ENCODE results near the gene SUMF1.

Gene SUMF1

GRCh38 chr3:4375911-4376310, 91.2 kb downstream of the SUMF1 start:
- TF ChIP-seq CTCF (IDR thresholded peaks at IDR 0.05; ENCODE audit: control insufficient read depth, extremely low read depth, insufficient read depth), result no peak
- DNase-seq (ENCODE audit: low read depth), result no peak

DNA sequence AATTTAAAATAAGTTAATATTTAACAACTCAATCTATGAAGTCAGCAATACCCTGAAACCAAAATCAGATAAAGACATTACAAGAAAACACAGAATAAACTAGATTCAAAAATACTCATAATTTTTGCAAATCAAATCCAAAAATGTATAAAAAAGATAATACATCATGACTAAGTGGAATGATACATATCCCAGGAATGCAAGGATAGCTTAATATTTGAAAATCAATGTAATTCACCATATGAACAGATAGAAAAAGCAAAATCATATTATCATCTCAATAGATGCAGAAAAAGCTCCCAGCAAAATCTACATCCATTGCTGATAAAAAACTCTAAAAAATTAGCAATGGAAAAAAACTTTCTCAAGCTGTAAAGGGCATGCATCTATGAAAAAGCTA, 93.4 kb downstream of the SUMF1 start:
- H3K4me3 ChIP-seq (ENCODE audit: low read depth, low read length), result no peak overlapping the region
- no peak for DNase-seq (ENCODE audit: low read depth)
- TF ChIP-seq CTCF (IDR thresholded peaks at IDR 0.05; ENCODE audit: control insufficient read depth, extremely low read depth, insufficient read depth), result no peak

More at GRCh38 chr3:4375911-4376310, 91.2 kb downstream of the SUMF1 start:
- H3K4me3 ChIP-seq (ENCODE audit: low read depth, low read length), result no peak overlapping the region

- H3K4me3 ChIP-seq (ENCODE audit: low read depth, low read length), result no peak overlapping the region
- no peak for TF ChIP-seq CTCF (IDR thresholded peaks at IDR 0.05; ENCODE audit: control insufficient read depth, extremely low read depth, insufficient read depth)
- no peak for DNase-seq (ENCODE audit: low read depth)
Observed at GRCh38 chr3:4362523-4362922, 104.5 kb downstream of the SUMF1 start.

- DNase-seq (ENCODE audit: low read depth), result no peak
- no peak for TF ChIP-seq CTCF (IDR thresholded peaks at IDR 0.05; ENCODE audit: control insufficient read depth, extremely low read depth, insufficient read depth)
- H3K4me3 ChIP-seq (ENCODE audit: low read depth, low read length), result no peak overlapping the region
Observed at GRCh38 chr3:4360817-4361216, 106.3 kb downstream of the SUMF1 start.

DNA sequence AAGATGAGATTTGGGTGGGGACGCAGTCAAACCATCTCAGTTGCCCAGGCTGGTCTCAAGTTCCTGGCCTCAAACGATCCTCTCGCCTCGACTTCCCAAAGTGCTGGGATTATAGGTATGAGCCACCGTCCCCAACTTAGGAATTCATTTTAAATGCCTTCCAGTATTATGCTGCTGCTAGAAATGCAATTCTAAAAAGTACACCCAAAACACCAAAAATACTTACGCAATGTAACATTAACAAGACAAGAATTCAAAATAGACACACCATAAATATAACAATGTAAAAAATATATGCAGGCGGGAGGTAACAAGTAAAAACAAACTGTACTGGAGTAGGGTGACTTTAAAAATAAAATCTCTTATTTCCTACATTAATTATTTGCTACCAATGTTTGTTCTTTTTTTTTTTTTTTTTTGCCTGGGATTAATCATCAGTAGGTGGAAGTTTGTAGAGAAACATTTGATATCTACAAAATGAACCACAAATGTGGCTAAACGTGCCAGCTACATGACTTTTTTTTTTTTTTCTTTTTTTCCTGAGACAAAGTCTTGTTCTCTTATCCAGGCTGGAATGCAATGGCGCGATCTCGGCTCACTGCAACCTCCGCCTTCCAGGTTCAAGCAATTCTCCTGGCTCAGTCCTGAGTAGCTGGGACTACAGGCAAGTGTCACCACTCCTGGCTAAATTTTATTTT, 107.1 kb downstream of the SUMF1 start:
- no peak for TF ChIP-seq CTCF (IDR thresholded peaks at IDR 0.05; ENCODE audit: control insufficient read depth, extremely low read depth, insufficient read depth)
- DNase-seq (ENCODE audit: low read depth), result no peak
- no peak overlapping the region for H3K4me3 ChIP-seq (ENCODE audit: low read depth, low read length)

- H3K4me3 ChIP-seq (ENCODE audit: low read depth, low read length), result no peak overlapping the region
- DNase-seq (ENCODE audit: low read depth), result no peak
- TF ChIP-seq CTCF (IDR thresholded peaks at IDR 0.05; ENCODE audit: control insufficient read depth, extremely low read depth, insufficient read depth), result no peak
Observed at GRCh38 chr3:4358273-4358672, 108.8 kb downstream of the SUMF1 start.

Measured in LNCaP clone FGC (cell line).